ENCODE measurements around the gene WDFY4.

Gene WDFY4

GRCh38 chr10:48748573-48748972, 63.9 kb downstream of the WDFY4 start:
- ATAC-seq (no peak), DNase-seq (no peak)

GRCh38 chr10:48749254-48749787, 64.6 kb downstream of the WDFY4 start:
- ATAC-seq (no peak), DNase-seq (no peak)

DNA sequence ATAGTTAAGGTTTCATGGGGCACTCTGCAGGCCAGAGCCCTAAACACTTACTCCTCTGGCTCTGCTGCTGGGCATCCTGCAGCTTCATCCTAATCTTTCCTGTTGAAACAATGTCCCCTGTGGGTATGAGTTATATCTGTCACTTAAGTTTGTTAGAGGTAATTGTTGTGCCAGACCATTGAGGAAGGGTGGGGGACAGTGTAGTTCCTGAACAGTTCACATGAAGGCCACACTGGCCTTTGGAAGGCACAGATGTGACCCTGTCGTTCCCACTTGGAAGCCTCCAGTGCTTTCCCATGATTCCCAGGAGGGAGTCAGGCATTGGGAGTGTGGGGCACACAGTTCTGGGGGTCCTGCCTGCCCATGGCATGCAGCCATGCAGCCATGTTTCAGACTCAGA, 65.3 kb downstream of the WDFY4 start:
- no peak for DNase-seq
- no peak for ATAC-seq

GRCh38 chr10:48750991-48751390, 66.3 kb downstream of the WDFY4 start:
- DNase-seq: no peak
- ATAC-seq: no peak

- ATAC-seq (no peak), DNase-seq (no peak)
Observed at GRCh38 chr10:48751730-48752129, 67.1 kb downstream of the WDFY4 start.

- DNase-seq: no peak
- no peak for ATAC-seq
Observed at GRCh38 chr10:48758411-48758810, 73.7 kb downstream of the WDFY4 start.

DNA sequence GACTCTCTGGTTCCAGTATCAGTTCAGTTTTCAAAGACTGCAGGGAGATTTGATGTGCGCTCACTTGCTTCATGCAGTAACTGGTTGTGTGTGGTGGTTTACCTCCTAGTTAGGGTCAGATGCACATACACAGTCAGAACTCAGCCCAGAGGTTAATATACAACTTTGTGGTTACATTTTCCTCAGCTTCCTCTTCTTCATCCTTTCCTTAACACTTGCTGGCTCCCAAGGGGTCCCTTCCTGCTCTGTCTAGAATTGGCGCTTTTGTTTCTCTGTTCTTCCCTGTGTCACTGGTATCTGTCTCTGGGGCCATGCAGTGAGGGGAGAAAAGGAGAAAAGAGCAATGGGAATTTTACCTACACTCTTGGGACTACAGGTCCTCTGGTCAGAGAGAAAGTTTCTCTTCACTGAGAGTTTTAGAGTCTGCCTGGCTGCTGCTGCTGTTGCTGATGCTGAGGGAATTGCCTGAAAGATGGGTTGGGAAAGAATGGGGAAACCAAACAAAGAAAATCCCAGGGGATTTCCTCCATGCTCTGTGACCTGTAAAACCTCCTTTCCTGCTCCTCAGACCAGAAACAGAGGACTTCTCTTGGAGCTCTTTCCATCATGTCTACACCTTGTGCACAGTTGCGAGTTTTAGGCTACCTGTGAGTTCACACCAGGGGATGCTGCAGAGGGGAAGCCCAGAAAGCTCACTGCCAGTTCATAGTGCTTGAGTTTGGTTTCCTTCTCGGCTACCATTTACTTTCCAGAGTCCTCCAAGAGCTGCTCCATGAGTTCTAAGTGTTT, 74.6 kb downstream of the WDFY4 start:
- DNase-seq (no peak), ATAC-seq (no peak)

GRCh38 chr10:48760983-48761382, 76.3 kb downstream of the WDFY4 start:
- ATAC-seq (no peak), DNase-seq (no peak)

- DNase-seq: no peak
- ATAC-seq: no peak
Observed at GRCh38 chr10:48762064-48763042, 77.7 kb downstream of the WDFY4 start.

DNA sequence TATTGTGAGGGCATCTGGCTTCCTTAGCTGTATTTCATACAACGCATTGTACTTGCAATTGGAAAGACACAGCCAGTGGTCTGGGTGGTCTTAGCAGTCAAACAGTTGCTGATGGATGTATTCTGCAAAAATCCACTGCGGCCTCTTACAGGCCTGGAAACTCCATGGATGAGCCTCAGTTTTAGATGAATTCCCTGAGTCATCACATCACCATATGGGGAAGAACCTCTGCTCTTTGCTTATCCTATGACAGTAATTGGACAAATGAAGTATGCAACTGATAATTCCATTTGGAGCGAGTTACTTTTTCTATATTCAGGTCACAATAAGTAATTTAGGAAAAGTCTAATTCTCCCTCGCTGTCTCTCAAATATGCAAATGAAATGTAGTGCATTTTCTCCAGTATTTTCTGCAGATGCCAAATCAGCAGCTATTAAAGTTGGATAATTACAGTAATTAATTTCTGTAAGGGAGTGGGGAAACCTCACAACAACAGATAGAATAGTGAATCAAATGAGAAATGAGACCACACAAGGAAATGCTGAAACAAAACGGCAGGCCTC, 78.8 kb downstream of the WDFY4 start:
- ATAC-seq (no peak), DNase-seq (no peak)

DNA sequence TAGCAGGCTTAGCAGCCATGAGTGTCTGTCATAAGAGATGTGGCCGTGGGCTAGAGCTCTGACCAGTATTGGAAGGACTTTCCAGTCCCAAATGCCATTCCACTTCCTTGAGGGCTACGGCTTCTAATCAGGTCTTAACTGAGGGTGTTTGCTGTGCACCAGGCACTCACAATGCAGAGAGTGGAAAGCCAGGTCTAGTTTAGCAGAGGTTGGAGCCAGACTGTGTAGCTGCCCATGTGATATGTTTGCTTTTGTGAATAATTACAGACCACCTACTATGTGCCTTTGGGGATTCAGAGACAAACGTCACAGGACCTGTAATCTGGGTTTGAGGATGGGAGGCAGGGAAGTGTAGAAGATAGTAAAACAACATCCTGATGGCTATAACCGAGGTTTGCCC, 79.8 kb downstream of the WDFY4 start:
- DNase-seq: no peak
- ATAC-seq: no peak

GRCh38 chr10:48765039-48765438, 80.4 kb downstream of the WDFY4 start:
- no peak for ATAC-seq
- no peak for DNase-seq

DNA sequence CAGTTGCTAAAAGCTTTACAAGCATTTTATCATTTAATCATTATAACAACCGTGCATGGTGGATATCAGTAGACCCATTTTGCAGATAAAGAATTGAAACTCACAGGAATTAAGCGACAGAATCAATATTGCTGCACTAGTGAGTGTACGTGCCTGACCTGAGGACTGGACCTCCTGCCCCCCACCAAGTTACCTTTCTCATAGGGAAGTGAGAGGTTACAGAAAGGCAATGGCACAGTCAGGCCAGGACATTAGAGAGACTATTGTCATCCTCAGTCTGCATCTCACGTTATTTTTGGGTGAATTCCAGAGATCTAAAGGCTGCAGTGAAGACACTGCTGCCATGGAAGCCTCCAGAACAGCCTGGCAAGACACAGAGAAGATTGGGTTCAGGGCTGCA, 80.9 kb downstream of the WDFY4 start:
- ATAC-seq (no peak), DNase-seq (no peak)

GRCh38 chr10:48767373-48768143, 82.9 kb downstream of the WDFY4 start:
- no peak for ATAC-seq
- no peak for DNase-seq

- ATAC-seq: no peak
Observed at GRCh38 chr10:48768144-48768766, 83.6 kb downstream of the WDFY4 start.

GRCh38 chr10:48768926-48769325, 84.3 kb downstream of the WDFY4 start:
- DNase-seq (no peak), ATAC-seq (no peak)

More at GRCh38 chr10:48768144-48768766, 83.6 kb downstream of the WDFY4 start:
- DNase-seq: no peak

DNA sequence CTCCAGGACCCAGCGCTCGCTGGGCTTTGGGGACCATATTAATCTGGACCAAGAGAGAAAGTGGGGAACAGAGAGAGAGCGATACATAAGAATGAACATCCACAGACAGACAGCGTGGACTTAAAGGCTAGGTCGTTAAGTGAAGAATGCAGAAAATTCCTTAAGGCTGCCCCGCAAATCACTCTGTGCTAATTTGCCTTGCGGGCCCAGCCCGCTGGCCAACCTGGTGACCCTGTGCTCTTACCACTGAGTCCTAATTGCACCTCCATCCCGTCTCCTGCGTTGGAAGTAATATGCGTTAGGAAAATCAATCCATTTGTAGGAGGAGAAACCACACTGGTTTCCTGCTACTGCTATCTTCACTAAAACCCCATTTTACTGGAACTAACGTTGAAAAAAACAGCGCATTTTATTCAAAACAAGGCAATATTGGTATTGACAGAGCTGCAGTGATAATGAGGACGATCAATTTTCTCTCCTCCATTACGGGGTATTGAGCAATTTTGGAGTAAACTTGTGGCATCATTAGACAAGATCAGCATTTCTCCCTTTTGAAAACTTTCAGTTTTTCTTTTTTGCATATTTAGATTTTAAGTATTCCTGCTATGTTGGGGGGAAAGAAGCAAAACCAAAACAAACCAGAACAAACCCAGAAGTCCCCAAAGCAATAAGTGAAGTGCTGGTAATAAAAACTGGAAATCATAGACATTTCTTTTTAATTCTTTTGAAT, 85.2 kb downstream of the WDFY4 start:
- no peak for DNase-seq
- no peak for ATAC-seq

- no peak for ATAC-seq
- DNase-seq: no peak
Observed at GRCh38 chr10:48770561-48771089, 86.0 kb downstream of the WDFY4 start.

DNA sequence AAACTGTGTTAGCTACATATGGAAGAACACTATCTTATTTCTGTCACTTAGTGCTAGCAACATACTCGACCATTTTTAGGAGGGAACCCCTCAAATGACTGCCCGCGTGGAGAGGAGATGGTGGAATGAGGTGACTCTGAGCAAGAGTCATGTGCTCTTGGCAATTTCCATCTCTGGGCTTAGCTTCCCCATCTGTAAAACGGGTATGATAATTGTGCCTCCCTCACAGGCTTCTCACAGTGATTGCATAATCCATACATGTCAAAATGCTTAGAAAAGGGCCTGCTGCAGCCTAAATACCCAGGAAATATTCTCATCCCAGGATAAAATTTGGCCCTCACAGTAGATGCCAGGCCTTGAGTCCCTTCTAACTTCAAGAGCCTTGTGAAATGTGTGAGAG, 86.6 kb downstream of the WDFY4 start:
- DNase-seq: no peak
- no peak for ATAC-seq

DNA sequence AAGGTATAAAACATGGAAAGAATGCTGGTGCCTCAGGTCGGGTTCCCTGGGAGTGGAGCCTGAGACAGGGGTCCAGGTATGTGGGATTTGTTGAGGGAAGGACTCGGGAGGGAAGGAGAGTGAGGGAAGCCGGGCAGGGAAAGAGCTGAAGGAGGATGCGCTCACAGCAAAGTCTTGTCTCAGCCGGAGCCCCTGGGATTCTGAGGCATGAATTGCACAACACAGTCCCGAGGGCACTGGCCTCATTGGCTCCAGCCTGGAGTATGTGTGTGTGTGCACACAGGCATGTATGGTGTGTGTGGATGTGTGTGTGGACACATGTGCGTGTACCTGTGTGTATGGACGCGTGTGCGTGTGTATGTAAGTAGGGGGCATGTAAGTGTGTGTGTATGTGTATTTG, 87.4 kb downstream of the WDFY4 start:
- no peak for ATAC-seq
- no peak for DNase-seq
